ENCODE results near the gene WDR82.
"Not testable (repeated sequence)": the region's sequence is repeated elsewhere in the genome, so short reads cannot be mapped to it uniquely, and the experiment has no call there.

The WDR82 gene

DNA sequence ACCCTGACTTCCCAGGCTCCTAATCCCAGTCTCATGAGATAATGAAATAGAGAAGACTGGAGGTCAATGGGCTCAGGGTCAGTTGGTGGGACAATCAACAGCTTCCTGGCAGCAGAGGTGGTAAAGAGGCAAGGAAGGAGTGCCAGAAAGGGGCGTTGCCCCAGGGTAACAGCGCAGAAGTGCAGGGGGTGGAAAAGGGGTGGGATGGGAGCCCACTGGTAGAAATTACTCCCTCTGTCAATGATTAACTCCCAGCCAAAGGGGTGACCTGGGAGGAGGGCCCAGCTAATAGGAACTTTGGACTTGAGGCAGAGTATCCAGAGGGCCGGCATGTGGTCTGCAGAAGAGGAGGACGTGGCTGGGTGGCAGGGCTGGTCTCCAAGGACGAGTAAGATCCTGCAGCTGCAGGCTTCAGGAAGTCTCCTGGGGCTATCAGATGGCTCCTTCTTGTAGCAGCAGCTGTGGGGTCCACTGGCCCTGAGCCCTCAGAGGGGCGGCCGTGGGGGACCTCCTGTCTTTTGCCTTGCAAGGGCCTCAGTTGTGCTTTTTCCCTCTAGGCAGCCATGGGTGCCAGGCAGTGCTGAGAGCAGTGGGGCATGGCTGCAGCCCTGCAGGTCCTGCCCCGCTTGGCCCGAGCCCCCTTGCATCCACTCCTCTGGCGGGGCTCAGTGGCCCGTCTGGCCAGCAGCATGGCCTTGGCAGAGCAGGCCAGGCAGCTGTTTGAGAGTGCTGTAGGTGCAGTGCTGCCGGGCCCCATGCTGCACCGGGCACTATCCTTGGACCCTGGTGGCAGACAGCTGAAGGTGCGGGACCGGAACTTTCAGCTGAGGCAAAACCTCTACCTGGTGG is 11.5 kb upstream of the WDR82 start:
- DNase-seq (ENCODE audit: low read depth, low spot score) = no peak

DNA sequence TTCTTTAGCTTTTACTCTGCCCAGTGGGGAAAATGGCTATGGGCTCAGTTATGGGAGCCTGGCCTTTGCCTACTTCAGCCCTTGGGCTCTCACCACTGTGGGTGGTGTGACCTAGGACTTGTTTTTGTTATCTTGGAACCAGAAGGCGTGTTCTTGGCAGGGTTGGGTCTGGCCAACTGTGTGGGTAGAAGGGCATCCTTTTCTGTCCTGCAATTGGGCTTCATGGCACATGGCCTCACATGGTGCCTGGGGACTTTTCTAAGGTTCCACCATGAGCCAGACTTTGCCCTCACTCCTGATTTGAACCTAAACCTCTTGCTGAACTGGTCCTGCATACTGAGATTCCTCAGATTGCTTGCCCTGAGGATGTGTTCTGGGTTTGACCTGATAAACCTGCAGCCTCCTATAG is 10.9 kb upstream of the WDR82 start:
- DNase-seq (ENCODE audit: low read depth, low spot score) = no peak

DNA sequence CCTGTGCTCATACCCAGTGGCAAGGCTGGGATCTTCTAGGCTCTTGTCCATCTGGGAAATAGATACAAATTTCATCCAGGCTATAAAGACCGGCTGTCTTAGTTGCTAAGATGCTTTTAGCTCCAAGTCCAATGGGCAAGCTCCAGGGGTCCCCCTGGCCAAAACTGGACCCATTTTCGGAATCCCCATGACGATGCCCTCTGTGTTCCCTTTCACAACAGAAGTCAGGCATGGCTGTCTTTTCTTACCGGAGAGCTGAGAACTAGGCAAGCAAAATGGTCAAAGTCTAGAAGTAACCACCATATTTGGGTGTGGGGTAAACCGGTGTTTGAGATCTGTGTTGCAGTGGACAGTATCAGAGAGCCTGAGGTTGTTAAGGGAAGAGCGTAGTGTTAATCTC is 10.2 kb upstream of the WDR82 start:
- DNase-seq (ENCODE audit: low read depth, low spot score) = no peak

DNA sequence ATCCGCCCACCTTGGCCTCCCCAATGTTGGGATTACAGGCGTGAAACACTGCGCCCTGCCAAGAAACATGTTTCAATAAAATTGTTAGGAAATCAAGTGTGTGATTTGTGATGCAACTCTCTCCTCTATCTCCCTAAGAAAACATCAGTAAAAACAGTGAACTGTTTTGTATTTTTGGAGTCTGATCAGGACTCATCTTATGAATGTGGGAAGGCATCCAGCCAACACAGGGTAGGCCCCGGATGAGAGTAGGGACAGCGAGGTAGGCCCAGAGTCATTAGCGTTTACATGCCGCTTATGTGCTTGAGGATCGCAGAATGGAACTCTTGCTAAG is 8.3 kb upstream of the WDR82 start:
- no peak for DNase-seq (ENCODE audit: low read depth, low spot score)

DNA sequence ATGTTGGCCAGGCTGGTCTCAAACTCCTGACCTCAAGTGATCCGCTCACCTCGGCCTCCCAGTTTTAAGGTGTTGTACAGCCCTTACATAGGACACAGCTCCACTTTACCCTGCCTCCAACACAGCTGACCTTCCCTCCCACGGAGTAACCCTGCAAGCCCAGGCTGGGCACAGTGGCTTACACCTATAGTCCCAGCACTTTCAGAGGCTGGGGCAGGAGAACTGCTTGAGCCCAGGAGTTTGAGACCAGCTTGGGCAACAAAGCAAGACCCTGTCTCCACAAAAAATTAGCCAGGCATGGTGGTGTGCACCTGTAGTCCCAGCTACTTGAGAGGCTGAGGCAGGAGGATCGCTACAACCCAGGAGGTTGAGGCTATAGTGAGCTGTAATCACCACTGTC is 5.6 kb upstream of the WDR82 start:
- DNase-seq (ENCODE audit: low read depth, low spot score) = not testable (repeated sequence)

DNA sequence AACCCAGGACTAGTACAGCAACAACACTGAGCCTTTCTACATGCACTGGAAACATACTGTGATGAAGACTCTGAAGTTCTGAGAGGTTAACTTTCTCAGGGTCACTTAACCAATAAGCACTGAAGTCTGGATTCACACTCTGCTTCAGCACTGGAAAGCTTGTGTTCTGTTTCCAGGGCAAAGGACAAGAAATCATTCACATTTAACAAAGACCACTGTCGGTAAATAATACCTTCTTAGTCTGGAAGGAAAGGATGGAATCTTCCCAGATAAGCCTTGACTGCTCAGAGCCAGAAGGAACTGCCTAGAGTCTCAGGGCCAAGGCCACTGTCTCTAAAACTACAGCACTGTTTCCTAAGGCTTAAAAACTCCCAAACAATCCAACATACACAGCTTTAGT is 4.9 kb upstream of the WDR82 start:
- no peak for DNase-seq (ENCODE audit: low read depth, low spot score)

DNA sequence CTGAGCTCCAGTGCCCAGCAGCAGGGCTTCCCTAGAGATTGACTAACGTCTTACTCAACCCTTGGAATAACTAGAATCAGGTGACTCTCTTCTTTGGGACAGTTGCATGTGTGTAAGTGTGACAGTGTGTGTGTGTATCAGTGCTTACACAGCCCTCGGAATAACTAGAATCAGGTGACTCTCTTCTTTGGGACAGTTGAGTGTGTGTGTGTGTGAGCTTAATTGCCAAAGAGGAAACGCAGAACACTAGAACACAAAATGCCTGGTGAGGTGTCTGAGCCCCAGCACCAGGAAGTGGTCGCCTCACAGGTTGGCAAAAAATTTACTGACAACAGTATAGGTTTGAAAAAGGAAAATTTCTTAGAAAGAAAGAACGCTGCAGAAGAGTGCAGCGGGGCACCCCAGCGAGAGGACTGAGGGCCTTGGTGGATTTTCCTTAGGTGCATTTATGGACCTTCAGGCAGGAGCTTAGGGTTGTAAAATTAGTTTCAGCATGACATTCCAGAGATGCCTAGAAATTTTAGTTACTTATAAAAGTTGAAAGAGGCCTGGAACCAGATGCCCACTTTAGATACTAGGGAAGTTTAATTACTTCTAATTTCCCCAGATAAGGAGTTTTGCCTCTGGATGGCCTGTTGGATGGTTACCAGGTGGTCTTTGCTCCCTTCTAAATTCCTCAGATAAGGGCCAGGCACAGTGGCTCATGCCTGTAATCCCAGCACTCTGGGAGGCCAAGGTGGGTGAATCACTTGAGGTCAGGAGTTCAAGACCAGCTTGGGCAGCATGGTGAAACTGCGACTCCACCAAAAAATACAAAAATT is 3.7 kb upstream of the WDR82 start:
- no peak for DNase-seq (ENCODE audit: low read depth, low spot score)

DNA sequence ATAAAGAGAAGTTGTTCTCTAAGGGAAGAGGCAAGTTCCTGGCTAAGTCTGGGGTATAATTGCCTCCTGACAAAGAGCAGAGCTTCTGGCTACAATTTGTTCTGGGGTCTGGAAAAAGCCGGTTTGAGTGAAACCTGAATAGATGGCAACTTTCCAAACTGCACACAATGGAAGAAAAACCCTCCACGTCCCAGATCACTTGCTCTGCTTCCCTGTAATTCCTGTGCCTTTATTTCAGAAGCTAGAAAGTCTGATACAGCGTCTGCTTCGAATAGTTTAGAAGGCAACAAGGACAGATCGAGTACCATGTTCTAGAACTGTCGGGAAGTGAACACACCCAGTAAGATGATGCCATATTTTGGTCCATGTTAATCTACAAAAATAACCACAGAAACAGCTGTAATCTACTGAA is 1.6 kb upstream of the WDR82 start:
- DNase-seq (ENCODE audit: low read depth, low spot score) = no peak

DNA sequence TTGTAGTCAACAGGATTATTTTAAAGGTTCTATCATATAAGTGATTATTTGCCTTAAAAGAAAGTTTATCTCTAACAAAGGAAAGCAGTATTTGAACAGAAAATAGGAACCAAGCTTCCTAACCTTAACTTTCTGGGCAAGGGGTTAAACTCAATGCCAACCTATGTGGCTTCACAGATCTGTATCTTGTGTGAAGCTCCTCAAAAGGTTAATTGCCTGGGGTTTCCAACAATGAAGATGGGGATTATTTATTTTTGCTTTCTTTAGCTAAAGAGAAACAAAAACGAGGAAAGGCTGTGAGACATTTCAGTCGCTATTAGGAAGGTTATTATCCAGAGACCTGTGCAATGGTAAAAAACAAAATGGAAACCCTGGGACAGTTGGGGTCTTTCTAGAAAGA is 1.1 kb upstream of the WDR82 start:
- DNase-seq (ENCODE audit: low read depth, low spot score) = no peak

DNA sequence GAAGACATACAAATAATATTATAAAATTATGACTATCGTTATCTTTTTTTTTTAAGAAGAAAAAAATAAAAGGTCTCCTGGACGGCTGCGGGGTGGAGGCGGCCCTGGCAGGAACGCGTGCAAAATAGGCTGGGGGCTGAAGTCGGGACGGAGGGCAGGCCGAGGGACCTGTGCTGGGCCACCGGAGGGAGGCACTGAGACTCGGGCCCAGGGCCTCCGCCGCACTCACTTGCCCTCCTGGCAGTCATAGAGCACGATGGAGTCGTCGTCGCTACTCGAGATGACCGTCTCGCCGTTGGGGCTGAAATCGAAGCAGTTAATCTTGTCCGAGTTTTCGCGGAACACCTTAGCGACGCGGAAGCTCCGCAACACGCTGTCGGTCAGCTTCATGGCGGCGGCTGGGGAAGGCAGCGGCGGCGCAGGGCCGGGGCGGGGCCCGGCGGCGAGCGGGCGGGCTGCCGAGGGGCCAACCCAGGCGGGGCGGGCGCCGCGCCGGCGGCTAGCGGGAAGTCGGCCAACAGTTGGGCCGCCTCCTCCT is 408 bp downstream of the WDR82 start:
- no peak for DNase-seq (ENCODE audit: low read depth, low spot score)

DNA sequence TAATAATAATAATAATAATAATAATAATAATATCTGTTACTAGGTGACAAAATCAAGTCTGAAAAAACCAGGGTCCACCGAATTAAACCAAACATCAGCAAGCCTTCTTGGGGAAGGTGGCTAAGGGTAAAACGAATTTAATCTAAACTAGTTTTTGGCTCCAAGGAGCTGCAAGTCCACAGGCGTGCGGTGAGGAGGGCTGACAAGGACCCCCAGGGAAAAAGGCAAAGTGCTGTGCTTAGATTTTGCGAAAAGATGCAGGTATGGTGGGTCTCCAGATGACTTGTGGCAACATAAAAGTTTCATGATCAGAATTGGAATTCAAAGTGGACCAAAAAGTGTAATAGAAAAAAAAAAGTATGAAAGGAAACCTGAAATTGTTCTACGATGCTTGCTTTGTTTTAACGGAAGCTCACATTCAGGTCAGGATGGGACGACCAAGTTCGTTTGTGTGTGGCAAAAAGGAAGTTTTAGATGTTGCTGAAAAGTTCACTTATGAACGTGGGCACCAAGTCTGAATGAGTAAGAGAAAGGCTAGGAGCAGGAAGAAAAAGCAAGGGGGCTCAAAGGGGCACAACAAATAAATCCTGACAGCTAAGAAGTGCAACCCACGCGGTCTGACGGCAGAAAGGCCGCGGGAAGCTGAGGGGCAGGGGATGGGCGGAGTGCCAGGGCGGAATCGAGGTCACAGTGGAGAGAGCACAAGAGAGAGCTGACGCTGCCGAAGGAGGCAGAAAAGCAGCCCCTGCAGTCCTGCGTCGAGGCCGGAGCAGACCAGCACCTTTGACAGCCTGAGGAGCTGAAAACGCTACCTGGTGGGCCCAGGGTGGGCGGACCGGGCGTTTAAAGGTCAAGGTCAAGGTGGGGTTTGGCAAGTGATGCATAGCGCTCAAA is 1.1 kb downstream of the WDR82 start:
- no peak for DNase-seq (ENCODE audit: low read depth, low spot score)

DNA sequence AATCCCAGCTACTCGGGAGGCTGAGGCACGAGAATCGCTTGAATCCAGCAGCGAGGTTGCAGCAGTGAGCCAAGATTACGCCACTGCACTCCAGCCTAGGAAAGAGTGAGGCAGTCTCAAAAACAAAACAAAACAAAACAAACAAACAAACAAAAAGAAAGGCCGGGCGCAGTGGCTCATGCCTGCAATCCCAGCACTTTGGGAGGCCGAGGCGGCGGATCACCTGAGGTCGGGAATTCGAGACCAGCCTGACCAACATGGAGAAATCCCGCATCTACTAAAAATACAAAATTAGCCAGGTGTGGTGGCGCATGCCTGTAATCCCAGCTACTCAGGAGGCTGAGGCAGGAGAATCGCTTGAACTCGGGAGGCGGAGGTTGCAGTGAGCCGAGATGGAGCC is 3.7 kb downstream of the WDR82 start:
- DNase-seq (ENCODE audit: low read depth, low spot score) = not testable (repeated sequence)

DNA sequence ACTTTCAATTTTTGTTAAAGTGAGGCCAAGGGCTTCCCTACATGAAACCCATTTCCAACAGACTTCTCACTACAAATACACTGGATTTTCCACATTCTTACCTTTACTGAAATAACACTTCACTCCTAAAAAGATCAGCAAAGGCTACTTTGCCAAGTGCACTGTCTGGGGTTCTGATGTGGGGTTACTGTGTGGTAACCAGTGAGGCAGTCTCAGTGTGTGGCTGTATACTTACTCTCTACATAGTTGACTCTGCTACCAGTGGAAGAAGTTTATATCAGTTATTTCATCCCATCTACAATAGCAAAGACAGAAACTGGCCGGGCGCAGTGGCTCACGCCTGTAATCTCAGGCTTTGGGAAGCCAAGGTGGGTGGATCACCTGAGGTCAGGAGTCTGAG is 5.6 kb downstream of the WDR82 start:
- DNase-seq (ENCODE audit: low read depth, low spot score) = no peak

DNA sequence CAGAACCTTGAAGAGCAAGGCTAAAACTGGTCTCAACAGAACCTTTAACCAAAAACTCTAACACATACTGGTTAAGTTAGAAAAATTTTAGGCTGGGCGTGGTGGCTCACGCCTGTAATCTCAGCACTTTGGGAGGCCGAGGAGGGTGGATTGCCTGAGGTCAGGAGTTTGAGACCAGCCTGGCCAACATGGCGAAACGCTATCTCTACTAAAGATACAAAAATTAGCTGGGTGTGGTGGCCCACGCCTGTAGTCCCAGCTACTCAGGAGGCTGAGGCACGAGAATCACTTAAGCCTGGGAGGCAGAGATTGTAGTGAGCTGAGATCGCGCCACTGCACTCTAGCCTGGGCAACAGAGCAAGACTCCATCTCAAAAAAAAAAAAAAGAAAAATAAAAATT is 6.3 kb downstream of the WDR82 start:
- not testable (repeated sequence) for DNase-seq (ENCODE audit: low read depth, low spot score)

DNA sequence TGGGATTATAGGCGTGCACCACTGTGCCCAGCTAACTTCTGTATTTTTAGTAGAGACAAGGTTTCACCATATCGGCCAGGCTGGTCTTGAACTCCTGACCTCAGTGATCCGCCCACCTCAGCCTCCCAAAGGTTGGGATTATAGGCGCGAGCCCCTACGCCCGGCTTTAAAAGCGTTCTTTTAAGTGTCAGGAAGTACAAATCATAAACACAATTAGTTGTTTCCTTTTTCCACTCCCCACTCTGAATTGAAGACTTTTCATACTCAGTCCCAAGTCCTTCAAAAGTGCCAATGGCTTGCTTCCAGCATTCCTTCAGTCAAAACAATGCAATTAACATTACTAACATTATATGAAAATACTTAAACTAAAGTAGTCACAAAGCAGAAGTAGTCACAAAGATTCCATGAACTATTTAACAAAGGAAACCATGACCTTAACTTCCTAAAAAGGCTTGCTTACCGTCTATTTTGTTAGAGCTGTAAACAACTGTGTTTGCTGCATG is 8.1 kb downstream of the WDR82 start:
- DNase-seq (ENCODE audit: low read depth, low spot score) = no peak

DNA sequence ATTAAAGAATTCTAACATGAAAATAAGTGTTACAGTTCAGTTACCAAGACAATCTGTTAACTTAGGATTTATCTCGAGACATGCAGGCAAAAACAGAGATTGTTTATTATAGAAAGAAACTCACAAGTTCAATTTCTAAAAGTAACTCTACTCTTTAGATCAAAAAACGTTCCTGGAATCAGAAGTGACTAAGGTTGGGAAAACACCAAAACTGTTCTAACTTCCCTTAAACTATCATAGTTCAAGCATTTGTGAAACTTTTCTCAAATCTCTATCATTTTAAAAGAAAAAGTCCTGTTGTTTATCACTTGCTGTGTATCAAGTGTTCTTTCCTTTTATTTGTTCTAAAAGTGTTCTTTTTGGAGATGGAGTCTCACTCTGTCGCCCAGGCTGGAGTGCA is 8.7 kb downstream of the WDR82 start:
- DNase-seq (ENCODE audit: low read depth, low spot score) = no peak

DNA sequence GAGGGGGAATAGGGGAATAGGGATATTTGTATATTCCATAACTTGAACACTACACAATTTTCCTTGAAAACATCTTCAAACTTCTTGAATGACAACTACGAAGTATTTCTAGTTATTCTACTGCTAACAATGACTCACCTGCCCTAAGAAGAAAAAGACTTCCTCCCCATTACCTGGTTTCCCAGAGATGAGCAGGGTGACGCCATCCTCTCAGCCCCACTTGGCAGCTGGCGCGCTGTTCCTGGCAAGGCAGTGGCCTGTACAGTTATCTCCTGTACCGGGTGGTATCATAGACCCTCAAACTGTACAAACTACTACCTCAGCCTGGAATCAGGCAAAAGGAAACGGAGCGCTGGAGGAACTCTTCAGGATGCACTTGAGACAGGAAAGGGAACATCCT is 10.4 kb downstream of the WDR82 start:
- DNase-seq (ENCODE audit: low read depth, low spot score) = no peak

DNA sequence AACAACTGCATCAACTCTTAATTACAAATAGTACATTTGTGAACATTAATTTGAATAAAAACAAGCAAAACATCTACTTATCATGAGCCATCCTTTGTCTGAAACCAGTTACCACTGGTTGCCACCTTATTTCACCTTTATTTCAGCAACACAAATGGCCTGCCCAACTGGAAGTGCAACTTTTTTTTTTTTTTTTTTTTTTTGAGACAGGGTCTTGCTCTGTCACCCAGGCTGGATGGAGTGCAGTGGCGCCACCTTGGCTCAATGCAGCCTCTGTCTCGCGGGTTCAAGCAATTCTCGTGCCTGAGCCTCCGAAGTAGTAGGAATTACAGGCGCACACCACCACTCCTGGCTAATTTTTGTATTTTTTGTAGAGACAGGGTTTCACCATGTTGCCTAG is 13.1 kb downstream of the WDR82 start:
- no peak for DNase-seq (ENCODE audit: low read depth, low spot score)

DNA sequence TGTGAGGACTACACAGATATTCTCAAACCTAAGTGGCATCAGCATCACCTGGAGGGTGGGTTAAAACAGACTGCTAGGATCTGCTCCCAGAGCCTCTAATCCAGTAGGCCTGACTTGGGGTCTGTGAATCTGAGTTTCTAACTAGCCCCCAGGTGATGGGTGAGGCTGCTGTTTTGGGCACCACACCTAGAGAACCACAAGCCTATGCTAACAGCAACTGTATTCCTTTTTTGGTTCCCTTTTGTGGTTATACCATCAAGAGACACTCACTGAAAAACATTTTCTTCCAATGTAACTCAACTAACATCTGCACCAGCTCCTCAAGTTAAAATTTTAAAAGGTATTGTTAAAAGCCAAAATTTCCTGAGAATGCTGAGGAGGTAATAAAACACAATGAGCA is 16.0 kb downstream of the WDR82 start:
- DNase-seq (ENCODE audit: low read depth, low spot score) = no peak

DNA sequence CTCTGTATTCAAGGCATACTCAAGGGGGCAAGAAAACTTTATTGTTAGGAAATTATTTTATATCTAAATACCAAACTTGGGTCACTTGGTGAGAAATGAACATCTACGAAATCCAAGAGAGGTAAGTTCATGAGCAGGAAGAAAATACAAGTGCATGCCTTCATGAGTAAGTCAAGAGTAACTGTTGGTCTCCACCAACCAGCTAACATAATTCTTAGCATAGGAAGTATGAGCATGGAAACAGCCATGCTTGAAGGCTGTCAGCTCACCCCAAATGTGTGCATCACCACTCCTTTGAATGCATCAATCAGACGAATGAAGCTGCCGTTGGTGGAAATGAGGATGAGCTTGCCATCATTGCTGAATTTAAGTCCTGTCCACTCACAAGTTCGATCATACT is 19.0 kb downstream of the WDR82 start:
- DNase-seq (ENCODE audit: low read depth, low spot score) = no peak

DNA sequence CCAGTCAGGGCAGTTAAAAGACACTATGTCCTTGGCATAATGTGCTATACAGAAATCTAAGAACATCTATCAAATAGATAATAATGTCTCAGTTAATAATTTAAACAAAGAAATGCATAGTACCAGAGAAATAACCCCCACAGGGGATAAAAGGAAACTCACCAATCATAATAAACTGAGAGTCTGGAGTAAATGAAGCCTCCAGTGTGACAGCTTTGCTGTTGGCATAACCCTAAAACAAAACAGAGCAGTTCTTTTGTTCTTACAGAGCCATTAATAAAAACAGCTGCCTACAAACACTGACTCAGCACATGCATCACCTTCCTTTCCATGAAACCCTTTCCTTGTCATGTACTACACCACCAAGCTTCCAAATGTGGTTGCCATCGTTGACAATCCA is 19.4 kb downstream of the WDR82 start:
- no peak for DNase-seq (ENCODE audit: low read depth, low spot score)

DNA sequence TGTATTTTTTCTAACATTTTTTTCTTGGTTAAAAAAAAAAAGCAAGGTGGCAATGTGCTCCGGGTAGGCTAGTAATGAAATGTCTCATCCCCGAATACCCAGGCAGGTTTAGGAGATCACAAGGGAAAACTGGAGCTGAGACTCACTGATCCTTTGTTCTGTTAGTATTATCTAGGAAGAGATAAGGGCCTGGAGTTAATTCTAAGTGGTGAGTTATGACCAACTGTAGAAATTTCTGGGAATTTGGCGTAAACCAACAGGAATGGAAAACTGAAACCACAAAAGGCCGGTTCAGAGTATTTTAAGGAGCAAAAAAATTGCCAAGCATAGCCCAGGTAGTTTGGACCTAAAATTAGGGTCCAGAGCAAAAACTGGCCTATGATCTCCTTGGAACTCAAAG is 20.5 kb downstream of the WDR82 start:
- no peak for DNase-seq (ENCODE audit: low read depth, low spot score)

Data from smooth muscle cell of the brain vasculature (primary cell).